ENCODE results near the gene AHCYL2. TPM values are rescaled to one million over a fixed set of nuclear protein-coding genes. Genes with fewer than 3 reads are reported as not detected.
A peak's percentile ranks its signal among the peaks of the same experiment; 100 is the strongest.
"Not testable (repeated sequence)": the region's sequence is repeated elsewhere in the genome, so short reads cannot be mapped to it uniquely, and the experiment has no call there.

AHCYL2 gene
- total RNA-seq, 2 experiments from 2014 or later = 16.4 to 17.1 TPM

DNA sequence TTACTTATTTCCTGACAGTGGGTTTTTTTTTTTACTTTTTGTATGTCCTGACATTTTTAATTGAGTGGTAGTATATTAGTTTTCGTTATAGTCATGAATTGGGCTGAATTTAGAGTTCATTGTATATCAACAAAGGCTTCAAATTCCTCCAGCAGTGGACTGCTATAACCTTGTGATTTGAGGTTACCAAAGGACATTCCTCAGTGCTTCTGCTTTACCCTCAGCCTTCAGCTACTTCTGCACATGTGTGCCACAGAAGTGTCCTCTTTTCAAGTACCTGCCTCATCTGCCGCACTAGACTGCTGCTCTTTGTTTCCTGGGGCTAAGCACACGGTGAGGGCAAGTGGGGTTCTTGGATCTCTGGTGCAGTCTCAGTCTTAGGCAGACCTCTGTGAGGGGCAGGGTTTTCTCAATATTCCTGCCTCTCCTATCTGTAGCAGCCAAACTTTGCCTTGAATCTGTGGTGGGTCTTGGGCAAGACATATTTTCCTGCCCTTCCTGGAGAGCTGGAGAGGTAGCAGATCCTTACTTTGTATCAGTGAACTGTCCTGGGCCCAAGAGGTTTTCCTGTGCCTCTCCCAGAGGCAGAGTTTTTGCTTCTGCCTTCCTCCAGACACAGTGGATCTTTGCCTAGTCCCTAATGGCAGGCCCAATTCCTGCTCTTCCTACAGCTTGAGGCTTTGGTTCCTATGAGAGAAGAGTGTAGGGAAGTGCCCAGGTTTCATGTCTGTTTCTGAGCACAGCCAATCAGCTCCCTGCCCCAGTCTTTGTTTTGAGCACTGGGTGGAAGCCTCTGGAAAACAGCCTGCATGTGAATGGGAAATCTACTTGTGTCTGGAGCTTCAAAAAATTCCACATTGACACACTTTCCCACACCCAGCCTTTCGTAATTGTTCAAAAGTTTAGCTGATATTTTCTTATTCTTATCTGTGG lies 170.4 kb downstream of the AHCYL2 start:
- H3K4me3 Mint-ChIP-seq = no peak overlapping the region
- H3K27me3 Mint-ChIP-seq = no peaks in the 10 kb centered on the region
- H3K27ac Mint-ChIP-seq = no peak overlapping the region
- intact Hi-C loops (cut with micrococcal nuclease) = no loop called here
- no peaks in the 10 kb centered on the region for H3K9me3 Mint-ChIP-seq
- H3K4me1 Mint-ChIP-seq (ENCODE audit: low read depth) = no peaks in the 10 kb centered on the region
- H3K36me3 Mint-ChIP-seq = peaks cover 8% of the 10 kb centered on the region
- POLR2A ChIA-PET = no interaction called here
- DNase-seq = no peak
- CTCF ChIA-PET = interaction anchor here (0.7 to 1.2 kb wide), 2 partner anchors 28 to 51 kb away, joined by 3 to 4 read pairs; no protein-coding TSS in a partner anchor

DNA sequence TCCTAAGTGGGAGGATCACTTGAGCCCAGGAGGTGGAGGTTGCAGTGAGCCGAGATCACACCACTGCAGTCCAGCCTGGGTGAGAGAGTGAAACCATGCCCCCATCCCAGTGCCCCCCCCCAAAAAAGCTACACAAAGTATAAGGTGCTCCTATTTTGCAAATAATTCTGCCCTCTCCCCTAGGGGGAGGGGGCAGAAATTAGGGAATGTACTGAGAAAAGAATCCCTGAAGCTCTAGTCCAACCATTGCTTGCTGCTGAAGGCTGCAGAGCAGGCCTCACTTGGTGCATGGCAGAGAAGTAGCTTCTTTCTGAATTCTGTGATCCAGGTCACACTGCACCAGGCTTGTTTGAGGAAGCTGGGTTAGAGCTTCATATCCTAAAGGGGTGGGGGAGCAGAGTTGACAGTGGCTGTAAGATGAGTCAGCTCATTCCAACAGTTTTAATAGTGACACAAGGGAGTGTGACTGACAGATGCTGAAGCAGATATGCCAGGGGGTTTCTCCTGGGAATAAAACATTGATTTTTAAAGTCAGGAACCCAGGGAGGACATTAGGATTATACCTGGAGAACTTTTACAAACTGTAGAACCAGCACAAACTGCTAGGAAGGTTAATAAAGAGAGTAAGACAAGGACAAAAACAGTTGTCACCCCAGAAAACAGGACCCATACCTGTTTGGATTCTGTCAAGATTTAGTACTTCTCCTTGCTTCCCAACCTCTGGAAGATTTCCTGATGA lies 176.6 kb downstream of the AHCYL2 start:
- no peak for DNase-seq
- H3K27ac Mint-ChIP-seq = no peak overlapping the region
- no peaks in the 10 kb centered on the region for H3K27me3 Mint-ChIP-seq
- H3K4me3 Mint-ChIP-seq = no peak overlapping the region
- no peaks in the 10 kb centered on the region for H3K9me3 Mint-ChIP-seq
- peaks cover 10% of the 10 kb centered on the region for H3K36me3 Mint-ChIP-seq
- ChIA-PET POLR2A (interaction anchor here (1.3 kb wide), 1 partner anchor 34 kb away, joined by 4 read pairs; no protein-coding TSS in a partner anchor), CTCF (interaction anchor here (0.7 to 2.7 kb wide), 14 partner anchors 9 to 234 kb away, joined by 3 to 17 read pairs (median 4); partner anchors contain the start of gene STRIP2)
- intact Hi-C loops (cut with micrococcal nuclease) = loop anchor here (10.0 kb wide), 1 partner anchor 233 kb away; no protein-coding TSS in a partner anchor
- peaks cover 37% of the 10 kb centered on the region for H3K4me1 Mint-ChIP-seq (ENCODE audit: low read depth)

DNA sequence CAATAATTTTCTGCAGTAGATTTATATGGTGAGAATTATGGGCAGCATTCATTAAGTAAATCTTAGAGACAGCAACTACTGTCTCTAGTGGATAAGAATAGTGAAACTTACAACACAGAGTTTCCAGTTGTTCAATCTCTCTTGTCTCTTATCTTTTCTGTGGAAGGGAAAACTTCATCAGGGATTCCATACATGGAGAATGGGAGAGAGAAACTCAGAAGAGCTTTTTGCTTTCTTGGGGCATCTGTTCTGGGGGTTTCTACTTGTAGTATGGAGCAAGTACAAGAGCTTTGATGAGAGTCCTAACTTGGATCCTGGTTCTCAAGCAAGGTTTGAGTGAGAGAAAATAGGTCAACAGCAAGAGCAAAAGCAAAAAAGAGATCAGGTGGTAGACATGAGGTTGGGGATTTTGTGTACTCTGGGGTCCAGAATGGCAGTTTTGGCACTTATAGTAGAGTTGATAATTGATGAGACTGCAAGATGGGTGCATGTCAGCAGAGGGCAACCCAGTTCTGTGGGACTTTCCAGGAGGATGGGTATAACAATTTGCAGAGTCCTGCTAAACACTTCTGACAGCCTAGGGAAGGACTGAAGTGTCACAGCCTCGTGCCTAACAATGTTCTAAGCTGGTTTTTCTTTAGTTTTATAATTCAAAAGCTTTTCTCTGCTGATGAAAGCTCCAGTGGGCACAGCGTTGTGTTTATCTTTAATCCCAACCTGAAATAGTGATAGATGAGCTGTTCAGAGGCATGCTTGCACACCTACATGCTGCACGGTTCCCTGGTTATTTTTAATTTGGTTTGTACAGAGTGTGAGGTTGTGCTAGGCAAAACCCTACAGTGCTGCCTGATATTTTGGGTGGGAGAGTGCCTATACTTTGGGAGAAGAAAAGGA lies 177.4 kb downstream of the AHCYL2 start:
- H3K9me3 Mint-ChIP-seq = no peaks in the 10 kb centered on the region
- peak; percentile 56 for DNase-seq
- no peaks in the 10 kb centered on the region for H3K27me3 Mint-ChIP-seq
- peak overlapping the region; percentile 29 for H3K27ac Mint-ChIP-seq
- no peak overlapping the region for H3K4me3 Mint-ChIP-seq
- ChIA-PET POLR2A (interaction anchor here (1.3 kb wide), 1 partner anchor 33 kb away, joined by 4 read pairs; no protein-coding TSS in a partner anchor), CTCF (interaction anchor here (0.6 to 2.7 kb wide), 14 partner anchors 10 to 235 kb away, joined by 3 to 17 read pairs (median 4); partner anchors contain the start of gene STRIP2)
- intact Hi-C loops (cut with micrococcal nuclease) = loop anchor here (1.0 to 10.0 kb wide), 5 partner anchors 25 to 233 kb away; no protein-coding TSS in a partner anchor
- peaks cover 10% of the 10 kb centered on the region for H3K36me3 Mint-ChIP-seq
- H3K4me1 Mint-ChIP-seq (ENCODE audit: low read depth) = peaks cover 37% of the 10 kb centered on the region

DNA sequence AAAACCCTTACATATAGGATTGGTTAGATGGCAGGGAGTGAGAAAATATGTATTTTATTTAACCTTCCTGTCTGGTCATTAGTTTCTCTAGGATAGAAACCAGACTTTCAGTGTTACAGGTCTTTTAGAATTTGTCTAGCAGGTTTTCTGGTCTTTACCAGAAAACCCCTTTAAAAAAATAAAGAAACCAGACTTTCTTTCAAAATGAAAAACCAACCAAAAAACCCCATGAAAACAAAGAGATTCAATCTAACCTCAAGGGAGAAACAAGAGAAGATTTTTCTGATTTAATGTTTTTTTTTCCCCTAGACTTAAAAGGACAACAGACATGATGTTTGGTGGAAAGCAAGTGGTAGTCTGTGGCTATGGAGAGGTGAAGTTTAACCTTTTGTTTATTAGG lies 180.7 kb downstream of the AHCYL2 start:
- DNase-seq = no peak
- H3K4me1 Mint-ChIP-seq (ENCODE audit: low read depth) = peaks cover 37% of the 10 kb centered on the region
- no peak overlapping the region for H3K4me3 Mint-ChIP-seq
- H3K27ac Mint-ChIP-seq = peak overlapping the region; percentile 35
- peaks cover 23% of the 10 kb centered on the region for H3K36me3 Mint-ChIP-seq
- no peaks in the 10 kb centered on the region for H3K27me3 Mint-ChIP-seq
- H3K9me3 Mint-ChIP-seq = no peaks in the 10 kb centered on the region
- ChIA-PET POLR2A (no interaction called here), CTCF (interaction anchor here (1.0 to 1.9 kb wide), 5 partner anchors 29 to 66 kb away, joined by 3 to 5 read pairs (median 5); partner anchors contain the start of gene STRIP2)
- intact Hi-C loops (cut with micrococcal nuclease) = loop anchor here (10.0 kb wide), 1 partner anchor 229 kb away; no protein-coding TSS in a partner anchor

DNA sequence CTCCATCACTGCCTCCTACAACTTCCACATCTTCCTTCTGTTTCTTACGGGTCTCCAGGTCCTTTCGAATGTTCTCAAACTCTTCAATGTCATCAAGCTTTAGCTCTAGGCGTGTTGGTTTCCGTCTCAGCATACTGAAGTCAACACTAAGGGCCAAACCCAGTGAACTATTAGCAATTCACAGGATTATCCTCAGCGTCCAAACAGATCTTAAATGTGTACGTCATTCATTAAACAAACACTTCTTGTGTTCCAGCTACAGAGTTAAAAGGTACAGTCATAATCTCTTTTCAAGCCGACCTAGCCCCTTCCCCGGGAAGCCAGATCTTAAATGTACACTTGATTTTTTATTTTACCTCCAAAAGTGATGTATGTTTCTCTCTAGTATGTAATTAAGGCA lies 185.4 kb downstream of the AHCYL2 start:
- H3K4me3 Mint-ChIP-seq; intact Hi-C loops (cut with micrococcal nuclease); H3K27me3 Mint-ChIP-seq; DNase-seq; POLR2A ChIA-PET; H3K9me3 Mint-ChIP-seq; H3K27ac Mint-ChIP-seq: not testable (repeated sequence)
- Mint-ChIP-seq H3K36me3 (peaks cover 39% of the 10 kb centered on the region), H3K4me1 (ENCODE audit: low read depth) (peaks cover 11% of the 10 kb centered on the region)
- CTCF ChIA-PET = interaction anchor here (0.9 kb wide), 1 partner anchor 112 kb away, joined by 3 read pairs; no protein-coding TSS in a partner anchor

GRCh38 chr7:129412501-129412900 lies 187.7 kb downstream of the AHCYL2 start:
- Mint-ChIP-seq H3K27ac (no peak overlapping the region), H3K4me1 (ENCODE audit: low read depth) (no peaks in the 10 kb centered on the region), H3K36me3 (peaks cover 40% of the 10 kb centered on the region), H3K27me3 (no peaks in the 10 kb centered on the region), H3K9me3 (peaks cover 8% of the 10 kb centered on the region), H3K4me3 (no peak overlapping the region)
- ChIA-PET CTCF (no interaction called here), POLR2A (no interaction called here)
- intact Hi-C loops (cut with micrococcal nuclease) = no loop called here
- DNase-seq = no peak

DNA sequence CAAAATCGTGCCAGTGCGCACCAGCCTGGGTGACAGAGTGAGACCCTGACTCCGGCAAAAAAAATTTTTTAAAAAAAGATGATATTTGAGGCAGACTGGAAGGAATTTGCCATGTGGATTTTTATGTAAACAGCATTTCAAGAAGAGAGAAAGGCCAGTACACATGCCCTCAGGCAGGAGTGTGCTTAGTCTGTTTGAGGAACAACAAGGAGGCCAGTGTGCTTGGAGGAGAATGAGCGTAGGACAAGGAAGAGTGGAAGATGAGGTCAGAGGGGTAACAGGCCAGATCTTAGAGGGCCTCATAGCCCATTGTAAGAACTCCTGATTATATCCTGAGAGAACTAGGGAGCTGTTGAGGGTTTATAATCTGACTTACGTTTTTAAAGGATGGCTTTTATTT lies 192.2 kb downstream of the AHCYL2 start:
- intact Hi-C loops (cut with micrococcal nuclease) = no loop called here
- H3K9me3 Mint-ChIP-seq = peaks cover 5% of the 10 kb centered on the region
- H3K4me3 Mint-ChIP-seq = no peak overlapping the region
- DNase-seq = no peak
- H3K27me3 Mint-ChIP-seq = no peaks in the 10 kb centered on the region
- H3K4me1 Mint-ChIP-seq (ENCODE audit: low read depth) = no peaks in the 10 kb centered on the region
- H3K36me3 Mint-ChIP-seq = peaks cover 19% of the 10 kb centered on the region
- CTCF ChIA-PET = no interaction called here
- POLR2A ChIA-PET = no interaction called here
- no peak overlapping the region for H3K27ac Mint-ChIP-seq

GRCh38 chr7:129421717-129422250 lies 197.0 kb downstream of the AHCYL2 start:
- intact Hi-C loops (cut with micrococcal nuclease) = no loop called here
- ChIA-PET CTCF (no interaction called here), POLR2A (no interaction called here)
- Mint-ChIP-seq H3K9me3 (no peaks in the 10 kb centered on the region), H3K27ac (no peak overlapping the region), H3K4me1 (ENCODE audit: low read depth) (no peaks in the 10 kb centered on the region), H3K27me3 (no peaks in the 10 kb centered on the region), H3K36me3 (peaks cover 21% of the 10 kb centered on the region), H3K4me3 (no peak overlapping the region)
- no peak for DNase-seq

- intact Hi-C loops (cut with micrococcal nuclease) = no loop called here
- DNase-seq = no peak
- H3K4me1 Mint-ChIP-seq (ENCODE audit: low read depth) = no peaks in the 10 kb centered on the region
- no peak overlapping the region for H3K27ac Mint-ChIP-seq
- no peak overlapping the region for H3K4me3 Mint-ChIP-seq
- H3K27me3 Mint-ChIP-seq = no peaks in the 10 kb centered on the region
- H3K36me3 Mint-ChIP-seq = peaks cover 25% of the 10 kb centered on the region
- H3K9me3 Mint-ChIP-seq = no peaks in the 10 kb centered on the region
- CTCF ChIA-PET = no interaction called here
- POLR2A ChIA-PET = no interaction called here
Measured at GRCh38 chr7:129422727-129423126, 197.9 kb downstream of the AHCYL2 start.

DNA sequence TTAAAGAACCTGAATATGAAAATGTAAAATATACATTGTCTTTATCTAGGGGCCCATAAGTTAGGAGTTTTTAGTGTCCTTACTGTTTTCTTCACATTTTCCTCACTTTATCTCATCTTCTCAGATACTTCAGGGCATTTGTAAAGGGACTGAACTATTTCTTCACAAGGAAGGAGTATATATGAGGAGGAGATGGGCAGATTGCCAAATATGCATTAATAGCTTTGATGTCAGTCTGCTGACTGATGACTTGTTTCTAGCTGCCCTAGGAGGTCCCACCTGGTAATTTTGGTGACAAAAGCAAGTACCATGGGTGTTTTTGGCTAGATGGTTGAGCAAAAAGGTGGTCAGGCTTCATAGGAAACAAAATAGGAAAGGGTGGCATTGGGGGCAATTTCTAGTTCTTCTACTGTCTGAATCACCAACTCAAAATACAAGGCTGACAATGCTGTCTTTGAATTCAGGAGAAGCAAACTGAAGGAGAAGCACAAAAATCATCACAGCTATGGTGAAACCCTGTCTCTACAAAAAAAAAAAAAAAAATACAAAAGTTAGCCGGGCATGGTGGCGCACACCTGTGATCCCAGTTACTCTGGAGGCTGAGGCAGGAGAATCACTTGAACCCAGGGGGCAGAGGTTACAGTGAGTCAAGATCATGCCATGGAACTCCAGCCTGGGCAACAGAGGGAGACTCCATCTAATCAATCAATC lies 199.0 kb downstream of the AHCYL2 start:
- Mint-ChIP-seq H3K27me3 (no peaks in the 10 kb centered on the region), H3K36me3 (peaks cover 31% of the 10 kb centered on the region), H3K9me3 (no peaks in the 10 kb centered on the region), H3K4me1 (ENCODE audit: low read depth) (no peaks in the 10 kb centered on the region), H3K27ac (no peak overlapping the region), H3K4me3 (no peak overlapping the region)
- DNase-seq = no peak
- intact Hi-C loops (cut with micrococcal nuclease) = no loop called here
- ChIA-PET CTCF (interaction anchor here (0.7 to 1.0 kb wide), 3 partner anchors 10 to 56 kb away, joined by 3 to 4 read pairs (median 3); no protein-coding TSS in a partner anchor), POLR2A (interaction anchor here (1.7 kb wide), 1 partner anchor 10 kb away, joined by 3 read pairs; the partner anchor contains the start of gene STRIP2)

Measured in activated CD4-positive, alpha-beta memory T cell treated with anti-CD3 and anti-CD28 coated beads for 36 hours (primary cell).